Loucy (cell line): ENCODE measurements around the gene GTF2F2.

Experiments
- H2AFZ ChIP-seq: fragments of 200-600 bp; sonication (generic); 2 replicates; pipeline ENCODE4 v1.6.0; 2016; ENCODE audit warnings: antibody characterized with exemption, mild to moderate bottlenecking, low read length, moderate library complexity
- H3F3A ChIP-seq: fragments of 200-600 bp; 2 replicates; pipeline ENCODE4 v1.6.0; 2016; ENCODE audit warnings: antibody characterized with exemption, low read depth, mild to moderate bottlenecking
- H3K27me3 ChIP-seq: fragments of 200-600 bp; sonication (generic); 2 replicates; pipeline ENCODE4 v1.6.1; 2014; ENCODE audit warnings: low read length, mild to moderate bottlenecking; ENCODE audit not compliant: insufficient read depth, poor library complexity, severe bottlenecking
- H3K36me3 ChIP-seq: fragments of 200-600 bp; sonication (generic); 2 replicates; pipeline ENCODE4 v1.6.1; 2016; ENCODE audit warnings: low read length; ENCODE audit not compliant: insufficient read depth
- H3K4me1 ChIP-seq: fragments of 200-600 bp; sonication (generic); 2 replicates; pipeline ENCODE4 v1.5.1; 2014; ENCODE audit warnings: low read length, mild to moderate bottlenecking; ENCODE audit not compliant: insufficient read depth, poor library complexity, severe bottlenecking
- H3K4me2 ChIP-seq: fragments of 200-600 bp; sonication (generic); 2 replicates; pipeline ENCODE4 v1.6.0; 2014; ENCODE audit warnings: antibody characterized with exemption, low read length, low read depth, mild to moderate bottlenecking; ENCODE audit not compliant: poor library complexity, severe bottlenecking
- H3K4me3 ChIP-seq: fragments of 200-600 bp; sonication (generic); 2 replicates; pipeline ENCODE4 v1.5.1; 2014; ENCODE audit warnings: low read length, mild to moderate bottlenecking, mixed read lengths; ENCODE audit not compliant: poor library complexity, severe bottlenecking
- H3K79me2 ChIP-seq: fragments of 200-600 bp; sonication (generic); 2 replicates; pipeline ENCODE4 v1.6.1; 2014; ENCODE audit warnings: low read length; ENCODE audit not compliant: insufficient read depth
- H3K9ac ChIP-seq: fragments of 200-600 bp; sonication (generic); 2 replicates; pipeline ENCODE4 v1.6.0; 2014; ENCODE audit warnings: mild to moderate bottlenecking, low read depth, low read length, moderate library complexity; ENCODE audit not compliant: poor library complexity, severe bottlenecking
- H3K9me2 ChIP-seq: fragments of 200-600 bp; sonication (generic); replicated peaks from 2 replicates; pipeline ENCODE4 v1.6.1; 2016; ENCODE audit warnings: low read depth, low read length, mixed read lengths
- H3K9me3 ChIP-seq: fragments of 200-600 bp; sonication (generic); 2 replicates; pipeline ENCODE4 v1.6.1; 2014; ENCODE audit warnings: mild to moderate bottlenecking, antibody characterized with exemption, low read length, low read depth; ENCODE audit not compliant: insufficient read depth
- H4K20me1 ChIP-seq: fragments of 200-600 bp; sonication (generic); 2 replicates; pipeline ENCODE4 v1.6.0; 2014; ENCODE audit warnings: antibody characterized with exemption, low read length, mild to moderate bottlenecking; ENCODE audit not compliant: insufficient read depth, poor library complexity, severe bottlenecking
- CTCF ChIP-seq: fragments of 200-600 bp; sonication (generic); conservative IDR thresholded peaks from 2 replicates; pipeline ENCODE4 v1.5.1; 2014; ENCODE audit warnings: mild to moderate bottlenecking, antibody characterized with exemption, low read length
- EZH2phosphoT487 ChIP-seq: fragments of 200-600 bp; IDR thresholded peaks from 2 replicates; pipeline ENCODE4 v1.6.1; 2018; ENCODE audit warnings: antibody characterized with exemption, mild to moderate bottlenecking, moderate library complexity, borderline replicate concordance

The GTF2F2 gene

DNA sequence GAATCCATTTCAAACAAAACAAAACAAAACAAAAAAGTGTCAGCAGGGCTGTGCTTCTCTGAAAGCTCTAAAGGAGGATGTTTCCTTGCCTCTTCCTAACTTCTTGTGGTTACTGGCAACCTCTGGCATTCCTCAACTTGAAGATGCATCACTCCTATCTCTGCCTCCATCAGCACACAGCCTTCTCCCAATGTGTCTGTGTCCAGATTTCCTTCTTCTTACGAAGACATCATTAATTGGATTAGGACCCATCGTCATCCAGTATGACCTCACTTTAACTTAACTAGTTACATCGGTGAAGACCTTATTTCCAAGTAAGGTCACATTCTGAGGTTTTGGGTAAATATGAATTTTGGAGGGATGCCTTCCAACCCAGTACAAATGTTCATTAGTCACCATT, 33.8 kb upstream of the GTF2F2 start:
- Histone ChIP-seq H3K79me2 (no peaks in the 10 kb centered on the region), H3K9me2 (no peaks in the 10 kb centered on the region), H3F3A (no peaks in the 10 kb centered on the region), H2AFZ (no peak overlapping the region), H3K4me1 (no peaks in the 10 kb centered on the region), H3K9ac (no peak overlapping the region), H3K4me2 (no peak overlapping the region), H4K20me1 (no peaks in the 10 kb centered on the region), H3K4me3 (no peak overlapping the region), H3K27me3 (no peaks in the 10 kb centered on the region), H3K36me3 (no peaks in the 10 kb centered on the region), H3K9me3 (no peaks in the 10 kb centered on the region)
- TF ChIP-seq EZH2phosphoT487 (no peak), CTCF (no peak)

GRCh38 chr13:45092663-45093062, 27.6 kb upstream of the GTF2F2 start:
- TF ChIP-seq CTCF (no peak), EZH2phosphoT487 (no peak)
- Histone ChIP-seq H3K4me2 (peak overlapping the region; percentile 51), H4K20me1 (no peaks in the 10 kb centered on the region), H3K36me3 (no peaks in the 10 kb centered on the region), H3K9me2 (no peaks in the 10 kb centered on the region), H3K79me2 (no peaks in the 10 kb centered on the region), H3F3A (no peaks in the 10 kb centered on the region), H3K4me3 (no peak overlapping the region), H3K27me3 (no peaks in the 10 kb centered on the region), H3K9ac (no peak overlapping the region), H3K4me1 (peaks cover 6% of the 10 kb centered on the region), H2AFZ (no peak overlapping the region), H3K9me3 (no peaks in the 10 kb centered on the region)

DNA sequence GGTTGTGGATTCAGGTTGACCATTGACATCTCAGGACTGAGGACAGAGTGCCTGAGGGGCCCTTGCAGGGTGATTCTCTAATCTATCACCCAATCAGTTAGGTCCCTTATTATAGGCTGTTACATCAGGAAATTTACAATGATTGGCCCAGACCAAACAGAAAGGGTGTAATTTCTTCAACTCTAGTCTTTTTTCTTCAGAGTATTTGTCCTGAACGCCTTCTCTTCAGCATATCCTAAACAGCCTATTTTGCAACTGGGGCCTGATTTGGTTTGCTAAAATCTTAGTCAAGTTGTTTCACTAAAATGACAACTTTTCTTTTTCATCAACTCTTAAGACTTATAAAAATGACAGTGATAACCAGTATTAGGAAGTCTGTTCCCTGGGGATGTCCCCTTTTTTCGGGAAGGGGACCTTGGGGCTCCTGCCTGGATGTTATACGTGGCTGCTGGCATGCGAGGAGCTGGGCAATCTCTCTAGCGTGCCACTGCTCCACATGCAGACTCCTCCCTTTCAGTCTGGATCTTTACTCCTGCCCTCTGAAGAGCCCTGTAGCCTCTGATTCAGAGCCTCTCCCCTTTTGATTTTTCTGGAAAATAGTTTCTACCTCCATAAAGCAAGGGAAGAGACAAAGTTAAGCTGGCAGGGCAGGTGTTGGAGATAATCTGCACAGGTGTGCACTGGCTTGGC, 19.6 kb upstream of the GTF2F2 start:
- Histone ChIP-seq H3K4me1 (no peaks in the 10 kb centered on the region), H3F3A (no peaks in the 10 kb centered on the region), H3K4me2 (no peak overlapping the region), H3K4me3 (no peak overlapping the region), H3K9me3 (no peaks in the 10 kb centered on the region), H3K27me3 (no peaks in the 10 kb centered on the region), H3K9me2 (no peaks in the 10 kb centered on the region), H3K9ac (no peak overlapping the region), H3K36me3 (no peaks in the 10 kb centered on the region), H2AFZ (no peak overlapping the region), H4K20me1 (no peaks in the 10 kb centered on the region), H3K79me2 (no peaks in the 10 kb centered on the region)
- no peak for TF ChIP-seq CTCF
- no peak for TF ChIP-seq EZH2phosphoT487
